ENCODE measurements around the gene LIMCH1.

LIMCH1 gene

DNA sequence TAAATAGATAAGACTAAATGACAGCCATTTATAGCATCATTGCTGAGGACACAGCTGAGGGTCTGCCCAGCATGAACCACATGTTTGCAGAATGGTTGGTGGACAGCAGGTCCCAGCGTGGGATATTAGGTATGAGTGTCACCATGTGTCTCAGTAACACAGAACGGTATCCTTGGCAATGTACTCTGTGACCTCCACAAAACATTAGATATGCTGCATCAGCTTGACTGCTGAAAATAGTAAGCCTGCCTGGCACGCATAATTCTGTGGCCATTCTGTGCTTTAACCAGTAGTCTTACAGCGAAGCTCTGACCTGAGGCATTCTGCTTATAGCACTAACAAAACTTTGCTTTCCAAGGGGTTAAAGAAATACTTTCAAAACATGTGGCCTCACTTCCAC lies 32.0 kb downstream of the LIMCH1 start:
- DNase-seq (ENCODE audit: low read depth in 2 of 2) = no peak

DNA sequence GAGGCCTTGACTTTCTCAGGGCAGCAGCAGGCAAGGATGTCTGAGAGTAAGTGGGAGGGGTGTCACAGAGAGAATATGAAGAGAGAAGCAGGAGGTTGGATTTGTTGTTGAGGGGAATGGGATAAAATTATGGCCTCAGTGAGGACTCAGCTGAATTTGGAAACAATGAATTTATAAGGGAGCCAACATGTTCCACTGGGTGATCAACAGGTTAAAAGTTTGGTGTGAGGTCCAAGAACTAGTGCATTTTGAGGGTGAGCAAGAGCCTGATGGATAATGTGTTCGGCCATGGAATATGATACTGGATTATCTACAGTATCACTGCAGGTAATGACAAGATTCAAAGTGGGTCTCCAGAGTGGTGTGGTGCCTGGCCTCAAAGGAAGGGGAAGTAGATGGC lies 33.5 kb downstream of the LIMCH1 start:
- DNase-seq (ENCODE audit: low read depth in 2 of 2) = no peak

DNA sequence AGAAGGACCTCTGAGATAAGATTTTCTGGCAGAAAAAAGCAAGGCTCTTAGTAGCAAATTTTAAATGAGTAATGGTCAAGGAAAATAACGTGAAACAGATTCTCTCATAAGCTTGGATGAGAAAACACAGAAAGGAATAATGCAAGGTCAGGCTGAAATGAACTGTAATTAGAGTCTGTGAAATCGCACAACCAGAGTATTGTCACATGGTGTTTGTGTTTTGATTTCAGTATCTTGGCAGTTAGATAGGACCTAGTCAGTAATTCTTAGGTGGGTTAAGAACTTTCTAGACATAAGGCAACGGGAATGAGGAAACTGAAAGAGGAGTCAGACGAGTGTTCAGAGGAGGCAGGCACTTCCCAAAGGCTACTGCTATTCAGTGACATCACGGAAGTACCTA lies 34.6 kb downstream of the LIMCH1 start:
- no peak for DNase-seq (ENCODE audit: low read depth in 2 of 2)

DNA sequence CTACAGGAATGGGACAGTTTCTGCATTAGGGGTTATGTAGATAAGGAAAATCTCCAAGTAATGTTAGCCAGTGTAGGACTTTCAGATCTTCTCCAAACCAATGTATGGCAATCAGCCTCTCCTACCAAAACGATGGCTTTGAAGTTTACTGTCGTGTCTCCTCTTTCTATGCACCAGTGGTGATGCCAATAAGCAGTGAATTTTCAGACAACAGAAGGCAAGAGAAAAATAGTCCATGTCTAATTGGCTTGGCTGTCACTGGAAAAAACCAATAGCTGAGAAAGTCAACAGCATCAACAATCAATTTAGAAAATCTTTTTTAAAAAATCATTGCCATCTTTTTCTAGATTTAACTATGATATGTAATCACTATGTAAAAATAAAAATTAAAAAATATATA lies 35.0 kb downstream of the LIMCH1 start:
- DNase-seq (ENCODE audit: low read depth in 2 of 2) = no peak

DNA sequence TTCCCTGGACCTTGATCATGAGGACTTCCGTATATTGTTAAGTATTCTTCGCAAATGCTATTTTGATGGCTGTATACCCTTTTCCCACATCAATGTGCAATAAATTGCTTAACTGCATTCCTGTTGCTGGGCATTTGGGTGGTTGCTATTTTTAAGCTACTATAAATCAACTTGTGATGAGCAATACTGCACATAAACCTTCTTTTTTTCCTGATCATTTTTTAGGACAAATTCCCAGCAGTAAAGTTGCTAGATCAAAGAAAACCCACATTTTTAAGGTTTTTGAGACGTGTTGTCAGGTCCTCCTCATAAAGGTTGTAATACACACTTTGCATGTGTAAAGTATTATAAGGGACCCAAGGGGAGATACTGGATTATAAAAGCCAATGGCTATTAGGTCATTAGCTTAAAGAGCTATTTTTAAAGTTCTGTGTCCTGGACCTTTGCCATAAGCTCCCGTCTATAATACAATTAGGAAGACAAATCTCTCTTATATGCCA lies 35.6 kb downstream of the LIMCH1 start:
- no peak for DNase-seq (ENCODE audit: low read depth in 2 of 2)

DNA sequence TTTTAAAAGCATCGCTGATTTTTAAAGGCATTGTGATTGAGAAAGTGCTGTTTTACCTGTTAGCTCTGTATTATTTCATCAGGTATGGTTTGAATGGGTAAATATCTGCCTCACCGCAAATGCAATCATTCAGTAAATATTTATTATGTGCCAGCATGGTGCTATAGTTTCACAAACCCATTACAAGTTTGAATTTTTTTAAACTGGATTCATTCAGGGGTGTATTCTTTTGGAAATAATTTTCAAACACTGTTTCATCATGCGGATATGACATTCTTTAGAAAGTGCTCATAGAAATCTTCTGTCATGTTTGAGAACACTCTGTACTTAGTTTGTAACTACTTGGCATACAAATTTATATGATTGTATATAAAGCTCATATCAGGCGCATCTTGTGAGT lies 37.2 kb downstream of the LIMCH1 start:
- no peak for DNase-seq (ENCODE audit: low read depth in 2 of 2)

DNA sequence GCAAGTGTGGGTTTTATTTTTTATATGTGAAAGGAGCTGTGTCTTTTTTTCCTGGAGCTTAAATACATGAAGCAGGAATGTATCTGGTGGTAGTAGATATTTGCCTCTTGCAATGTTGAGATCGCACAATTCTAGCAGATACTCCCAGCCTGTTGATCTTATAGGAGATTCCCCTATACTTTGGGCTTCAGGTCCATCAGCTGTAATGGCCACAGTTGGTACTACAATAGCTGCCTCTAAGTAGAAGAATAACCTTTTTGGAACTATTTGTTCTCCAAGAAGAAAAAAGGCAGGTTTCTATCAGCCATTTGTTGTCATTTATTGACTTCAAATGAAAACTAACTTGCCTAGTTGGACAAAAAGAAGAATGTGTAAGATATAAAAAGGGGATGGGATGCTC lies 37.7 kb downstream of the LIMCH1 start:
- DNase-seq (ENCODE audit: low read depth in 2 of 2) = no peak

DNA sequence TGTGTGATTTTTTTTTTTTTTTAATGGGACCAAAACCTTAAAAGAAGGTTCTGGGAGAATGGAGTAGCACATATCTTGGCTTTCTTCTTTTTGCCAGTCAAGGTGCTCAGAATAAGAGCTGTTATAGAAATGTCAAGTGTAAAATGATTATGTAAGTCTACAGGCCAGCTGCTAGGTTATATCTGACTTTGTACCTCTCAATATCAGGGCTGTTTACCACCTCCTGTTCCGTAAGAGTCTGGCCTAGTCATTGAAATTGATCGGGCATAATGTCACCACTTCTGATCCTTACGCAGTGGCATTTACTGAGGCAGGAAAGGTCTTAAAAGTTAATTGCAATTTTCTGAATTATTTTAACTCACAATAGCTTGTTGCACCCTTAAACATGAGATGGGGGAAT lies 41.1 kb downstream of the LIMCH1 start:
- DNase-seq (ENCODE audit: low read depth in 2 of 2) = no peak

DNA sequence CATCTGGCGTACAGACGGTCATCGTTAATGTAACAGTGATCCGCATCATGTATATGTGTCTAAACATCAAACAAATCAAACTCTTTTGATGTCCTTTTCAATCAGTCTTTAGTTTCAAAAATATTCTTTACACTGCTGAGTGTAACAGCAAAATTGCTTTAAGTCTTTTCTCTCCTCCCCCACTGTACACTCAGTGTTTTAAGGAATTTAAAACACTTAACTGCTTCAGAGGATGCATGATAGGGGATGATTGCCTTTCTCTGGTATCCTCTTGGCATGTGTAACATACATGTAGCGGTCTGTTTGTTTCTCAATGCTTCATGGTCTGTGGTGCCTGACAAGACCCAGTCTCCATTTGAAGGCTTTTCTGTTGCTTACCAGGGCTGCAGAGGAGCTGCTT lies 41.6 kb downstream of the LIMCH1 start:
- DNase-seq (ENCODE audit: low read depth in 2 of 2) = no peak

DNA sequence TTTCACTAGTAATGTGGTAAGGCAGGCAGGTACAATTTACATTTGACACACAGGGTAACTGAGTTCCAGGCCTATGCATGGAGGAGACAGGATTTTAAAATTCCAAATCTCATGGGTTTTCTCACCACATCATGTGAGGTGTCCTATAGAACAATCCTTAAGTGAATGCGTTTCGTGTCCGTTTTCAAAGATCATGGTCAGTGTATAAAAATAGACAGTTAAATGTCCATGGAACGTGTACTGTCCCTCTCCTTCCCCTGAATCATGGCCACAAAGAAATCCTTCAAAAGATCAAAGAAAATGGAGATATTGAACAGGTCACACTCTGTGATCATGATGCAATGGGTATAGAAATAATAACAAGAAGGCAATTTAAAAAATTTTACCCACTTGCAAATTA lies 42.0 kb downstream of the LIMCH1 start:
- no peak for DNase-seq (ENCODE audit: low read depth in 2 of 2)

DNA sequence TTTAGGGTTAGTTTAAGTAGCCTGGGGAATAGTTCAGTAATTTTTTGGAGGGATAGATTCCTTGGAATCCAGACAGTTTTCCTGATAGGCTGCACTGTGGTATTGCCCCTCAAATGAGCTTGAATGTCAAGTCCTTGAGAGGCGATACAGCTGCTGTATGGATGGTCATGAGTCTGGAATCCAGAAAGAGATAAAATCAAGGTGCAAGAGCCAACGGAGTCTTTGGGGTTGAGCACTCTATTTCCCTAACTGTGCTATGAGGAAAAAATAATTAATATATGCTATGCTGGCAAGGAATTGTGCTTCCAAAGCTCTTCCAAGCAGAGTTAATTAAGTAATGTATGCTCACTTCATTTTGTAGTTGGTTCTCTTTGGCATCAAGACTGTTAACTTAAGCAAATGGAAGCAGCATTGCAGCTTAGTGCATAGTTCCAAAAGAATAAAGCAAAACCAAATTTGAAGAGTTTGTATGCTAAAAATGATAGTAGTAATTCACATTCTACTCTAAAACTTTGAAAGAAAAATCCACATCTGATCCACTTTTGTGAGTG lies 48.8 kb downstream of the LIMCH1 start:
- no peak for DNase-seq (ENCODE audit: low read depth in 2 of 2)

DNA sequence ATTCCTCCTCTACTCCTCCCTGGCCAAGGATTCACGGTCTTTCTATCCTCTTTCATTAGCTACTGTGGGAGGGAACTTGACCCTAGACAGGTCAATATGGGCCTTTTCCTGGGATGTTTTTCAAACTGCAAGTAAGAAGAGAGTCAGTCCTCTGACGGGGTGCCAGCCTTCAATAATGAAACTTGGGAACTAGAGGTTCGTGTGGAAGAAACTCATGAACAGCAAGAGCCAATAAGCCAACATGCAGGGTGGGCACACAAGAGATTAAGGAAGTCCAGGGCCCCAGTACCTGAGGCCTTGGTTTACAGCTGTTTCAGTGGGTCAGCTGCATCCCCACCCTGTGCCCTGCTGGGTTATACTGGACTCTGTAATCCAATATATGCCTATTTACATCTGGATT lies 49.3 kb downstream of the LIMCH1 start:
- DNase-seq (ENCODE audit: low read depth in 2 of 2) = no peak

DNA sequence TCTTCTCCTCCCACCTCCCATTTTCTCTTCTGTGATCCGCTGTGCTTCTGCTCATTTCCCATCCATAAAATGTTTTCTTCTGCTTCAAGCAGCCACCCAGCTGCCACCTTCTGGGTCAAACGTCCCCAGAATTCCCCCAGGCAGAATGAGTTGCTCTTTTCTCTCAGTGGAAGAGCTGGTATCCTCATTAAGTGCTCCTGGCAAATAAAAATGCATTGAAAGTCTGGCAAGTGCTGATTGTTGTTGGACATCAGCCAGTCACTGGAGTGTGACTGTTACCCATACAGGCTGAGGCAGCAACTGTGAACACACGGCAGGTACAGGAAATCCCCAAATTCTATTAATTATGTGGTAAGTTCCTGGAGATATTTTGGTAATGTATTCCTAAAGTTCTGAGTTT lies 52.6 kb downstream of the LIMCH1 start:
- no peak for DNase-seq (ENCODE audit: low read depth in 2 of 2)

DNA sequence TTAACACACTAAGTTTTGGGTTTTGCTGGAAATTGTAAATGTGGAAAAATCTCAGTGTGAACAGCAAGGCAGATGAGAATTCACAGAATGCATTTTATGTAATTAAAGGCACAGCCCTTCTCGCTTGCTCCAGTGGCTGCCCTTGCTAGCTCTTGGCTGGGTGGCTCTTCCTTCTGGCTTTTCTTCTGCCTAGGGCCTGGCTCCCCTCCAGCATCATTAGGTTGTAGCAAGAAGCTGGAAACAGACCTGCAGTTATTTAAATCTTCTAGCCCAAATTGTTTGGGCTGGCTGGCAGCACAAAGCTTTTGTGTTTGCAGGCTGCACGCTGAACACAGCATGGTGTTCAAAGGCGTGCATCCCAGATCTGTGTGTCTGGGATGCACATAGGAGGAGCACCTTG lies 56.5 kb downstream of the LIMCH1 start:
- no peak for DNase-seq (ENCODE audit: low read depth in 2 of 2)

DNA sequence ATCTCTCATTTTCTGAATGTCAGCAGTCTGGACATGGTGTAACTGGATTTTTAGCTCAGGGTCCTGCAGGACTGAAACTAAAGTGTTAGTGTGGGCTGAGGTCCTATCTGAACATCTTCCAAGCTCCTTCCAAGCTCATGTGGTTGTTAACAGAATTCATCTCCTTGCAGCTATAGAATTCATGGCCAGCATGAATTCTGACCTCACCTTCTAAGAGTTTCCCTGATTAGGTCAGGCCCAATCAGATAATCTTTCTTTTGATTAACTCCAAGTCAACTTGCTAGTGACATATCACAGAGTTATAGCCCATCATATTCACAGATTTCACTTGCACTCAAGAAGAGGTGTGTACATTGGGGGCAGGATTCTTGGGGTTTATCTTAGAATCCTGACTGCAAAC lies 59.5 kb downstream of the LIMCH1 start:
- DNase-seq (ENCODE audit: low read depth in 2 of 2) = no peak

DNA sequence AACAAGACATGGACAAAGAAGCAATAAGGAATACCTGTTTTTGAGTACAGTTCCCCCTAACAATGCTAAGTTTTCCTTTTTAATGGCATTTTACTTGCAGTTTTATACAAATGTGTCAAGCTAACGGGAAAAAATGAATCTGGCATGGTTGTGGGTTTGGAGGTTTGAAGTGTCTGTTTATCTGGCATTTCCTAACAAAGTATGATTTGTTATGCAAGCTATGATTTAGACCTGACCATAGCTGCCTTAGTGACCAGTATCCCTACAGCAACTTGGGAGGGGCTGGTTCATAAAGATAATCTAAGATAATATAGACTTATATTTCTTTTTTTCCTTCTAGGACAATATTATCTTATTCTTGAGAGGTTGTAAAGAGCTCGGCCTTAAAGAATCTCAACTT lies 60.6 kb downstream of the LIMCH1 start:
- no peak for DNase-seq (ENCODE audit: low read depth in 2 of 2)

DNA sequence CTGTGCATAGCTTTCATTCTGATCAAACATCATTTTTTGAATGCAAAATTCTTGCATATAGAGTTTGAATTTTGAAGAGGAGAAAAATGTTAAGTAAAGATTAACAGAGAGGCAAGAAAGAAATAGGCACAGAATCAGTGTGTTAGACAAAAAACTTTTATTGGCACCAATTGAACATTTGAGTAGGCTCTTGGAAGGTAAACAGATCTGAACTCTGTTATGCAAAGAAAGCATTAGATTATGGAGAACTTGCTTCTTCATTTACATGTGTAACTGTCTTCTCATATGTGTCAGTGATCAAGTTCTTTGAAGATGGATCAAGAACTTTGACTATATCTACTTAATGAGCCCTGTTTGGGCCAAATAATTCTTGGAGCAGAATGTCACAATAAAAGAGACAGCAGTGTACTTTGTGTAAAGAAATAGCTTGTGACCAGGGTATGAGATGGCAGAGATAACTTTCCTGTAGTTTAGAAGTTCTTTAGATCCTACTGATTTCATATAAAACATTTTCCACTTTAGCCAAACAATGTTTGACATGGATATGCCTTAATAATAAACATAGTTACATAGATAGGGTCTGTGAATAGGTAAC lies 61.3 kb downstream of the LIMCH1 start:
- DNase-seq (ENCODE audit: low read depth in 2 of 2) = no peak

DNA sequence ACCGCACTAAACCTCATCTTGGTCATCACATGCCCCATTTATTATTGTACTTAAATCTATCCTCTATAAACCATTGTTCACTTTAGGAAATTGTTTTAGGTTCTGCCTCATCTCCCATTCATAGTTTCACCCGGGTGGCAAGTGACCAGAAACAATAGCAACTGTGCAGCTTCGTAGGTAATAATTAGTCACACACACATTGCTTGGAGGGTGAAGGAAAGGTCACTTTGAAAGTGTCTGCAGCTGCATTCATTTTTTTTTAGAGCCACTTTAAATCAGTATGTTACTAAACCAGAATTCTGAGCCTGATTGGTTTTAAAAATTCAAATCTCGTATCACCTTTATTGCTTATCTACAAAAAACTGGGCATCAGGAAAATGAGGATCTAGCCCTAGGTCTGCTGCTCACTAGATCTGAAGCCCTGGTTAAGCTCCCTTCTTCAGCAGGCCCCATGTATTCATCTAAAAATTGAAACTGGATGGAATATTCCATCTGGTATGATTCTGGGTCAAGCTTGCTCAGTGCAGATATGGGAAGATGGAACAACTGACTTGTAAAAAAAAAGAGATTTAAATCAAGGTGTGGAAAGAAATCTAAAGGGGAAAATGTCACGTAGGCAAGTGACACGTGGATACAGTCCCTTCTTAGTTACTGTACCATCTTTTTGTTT lies 62.4 kb downstream of the LIMCH1 start:
- DNase-seq (ENCODE audit: low read depth in 2 of 2) = no peak

DNA sequence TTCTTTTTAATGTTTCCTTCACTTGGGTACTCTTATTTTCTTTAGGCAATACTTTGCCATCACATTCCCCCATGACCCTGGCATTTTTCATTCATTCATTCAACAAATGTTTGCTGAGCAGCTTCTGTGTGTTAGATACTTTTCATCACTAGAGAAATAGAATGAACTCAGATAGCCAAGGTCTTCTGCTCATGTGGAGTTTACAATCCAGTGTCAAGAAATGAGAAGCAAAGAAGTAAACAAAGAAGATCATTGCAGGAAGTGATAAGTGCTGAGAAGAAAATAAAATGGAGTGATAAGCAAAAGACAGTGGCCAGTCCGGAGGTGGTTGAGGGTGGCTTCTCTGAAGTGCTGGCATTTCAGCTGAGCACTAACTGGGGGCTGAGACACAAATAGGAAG lies 63.1 kb downstream of the LIMCH1 start:
- DNase-seq (ENCODE audit: low read depth in 2 of 2) = no peak

DNA sequence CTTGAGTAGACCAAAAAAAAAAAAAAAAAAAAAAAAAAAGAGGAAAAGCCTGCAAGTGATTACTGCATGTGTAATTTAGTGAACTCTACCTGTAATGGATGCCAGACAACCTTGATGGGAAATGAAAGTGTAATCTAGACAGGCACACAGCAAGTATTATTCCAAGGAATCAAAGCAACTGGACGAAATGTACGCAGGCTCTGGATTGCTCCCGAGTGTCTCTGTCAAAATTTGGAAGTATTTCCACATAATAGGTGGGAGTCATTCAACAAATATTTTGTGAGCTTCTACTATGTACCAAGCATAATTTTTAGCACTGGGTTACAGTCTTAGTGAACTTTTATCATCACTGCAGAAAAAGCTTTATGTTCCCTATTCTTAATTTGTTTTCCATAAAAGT lies 64.2 kb downstream of the LIMCH1 start:
- DNase-seq (ENCODE audit: low read depth in 2 of 2) = no peak

DNA sequence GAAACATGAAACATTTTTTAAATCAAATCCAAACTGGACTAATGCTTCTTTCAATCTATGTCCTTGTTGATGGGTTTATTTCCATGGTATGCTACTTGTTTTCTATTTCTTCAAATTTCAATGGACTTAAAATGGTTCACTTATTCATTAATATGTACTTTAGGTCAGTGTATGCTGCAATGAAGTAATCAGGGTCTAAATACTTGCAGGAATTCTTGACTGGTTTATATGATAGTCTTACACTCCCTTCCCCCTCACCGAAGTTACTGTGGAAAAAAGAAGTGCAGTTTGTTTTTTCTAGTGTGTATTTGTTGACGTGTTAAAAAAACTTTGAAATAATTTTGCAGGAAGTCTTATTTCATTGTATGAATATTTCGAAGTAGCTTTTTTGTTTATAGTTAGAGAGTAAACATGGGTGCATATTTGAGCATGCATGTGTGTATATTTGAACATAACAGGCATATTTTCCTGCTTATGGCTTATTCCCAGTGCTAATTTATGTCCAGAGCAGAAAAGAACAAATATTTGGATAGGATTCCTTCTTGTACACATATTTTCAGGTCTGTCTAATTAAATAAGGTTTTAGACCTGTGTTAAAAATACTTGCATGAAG lies 65.0 kb downstream of the LIMCH1 start:
- DNase-seq (ENCODE audit: low read depth in 2 of 2) = no peak

DNA sequence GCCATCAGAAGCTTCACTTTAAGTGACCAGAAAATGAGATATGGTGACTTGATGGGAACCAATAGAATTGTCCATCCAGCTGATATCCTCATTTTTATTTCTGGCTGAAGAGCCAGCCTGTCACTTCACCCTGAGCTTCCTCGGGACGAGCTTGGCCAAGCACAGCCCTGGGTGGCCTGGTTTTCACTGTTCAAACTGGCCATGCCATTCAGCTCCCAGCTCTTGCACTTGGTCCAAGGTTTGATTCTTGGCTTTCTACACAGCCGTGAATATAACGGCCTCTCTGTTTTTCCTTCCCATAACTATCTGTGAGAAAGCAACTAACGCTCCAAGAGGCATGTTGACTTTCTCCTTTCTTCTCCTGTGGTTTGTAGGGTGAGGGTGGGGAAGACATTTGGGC lies 71.9 kb downstream of the LIMCH1 start:
- no peak for DNase-seq (ENCODE audit: low read depth in 2 of 2)

DNA sequence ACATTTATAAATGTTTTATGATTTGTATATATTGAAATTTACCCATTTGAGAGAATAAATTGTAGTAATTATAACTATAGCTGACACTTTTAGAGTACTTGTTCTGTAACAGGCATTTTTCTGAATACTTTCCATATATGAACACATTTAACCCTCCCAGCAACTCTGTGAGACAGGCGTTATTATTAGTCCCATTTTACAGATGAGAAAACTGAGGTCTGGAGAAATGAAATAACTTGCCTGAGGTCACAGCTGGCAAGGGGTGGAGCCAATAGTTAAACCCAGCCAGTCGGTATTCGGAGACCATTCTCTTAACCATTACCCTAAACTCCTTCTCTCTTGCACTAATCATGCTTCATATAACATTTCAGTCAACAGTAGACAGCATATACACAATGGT lies 72.5 kb downstream of the LIMCH1 start:
- DNase-seq (ENCODE audit: low read depth in 2 of 2) = no peak

Measured in stimulated activated CD4-positive, alpha-beta T cell treated with anti-CD3 and anti-CD28 coated beads, Interleukin-15, amount 100 ng/mL, for 48 hours (primary cell).